ENCODE results near the gene NACA.

NACA gene

GRCh38 chr12:56687223-56688128 is 37.6 kb downstream of the NACA start:
- no peak for DNase-seq

GRCh38 chr12:56684745-56685359 is 40.2 kb downstream of the NACA start:
- no peak for DNase-seq

GRCh38 chr12:56682323-56682722 is 42.8 kb downstream of the NACA start:
- no peak for DNase-seq

- no peak for DNase-seq
Observed at GRCh38 chr12:56679883-56680575, 45.1 kb downstream of the NACA start.

GRCh38 chr12:56678852-56679251 is 46.2 kb downstream of the NACA start:
- no peak for DNase-seq

- no peak for DNase-seq
Observed at GRCh38 chr12:56677680-56678079, 47.4 kb downstream of the NACA start.

GRCh38 chr12:56676851-56677580 is 48.1 kb downstream of the NACA start:
- no peak for DNase-seq

GRCh38 chr12:56671608-56672007 is 53.5 kb downstream of the NACA start:
- DNase-seq = no peak

- DNase-seq = no peak
Observed at GRCh38 chr12:56670836-56671235, 54.3 kb downstream of the NACA start.

- no peak for DNase-seq
Observed at GRCh38 chr12:56668197-56668457, 57.0 kb downstream of the NACA start.

Data from cerebellar nuclear complex (tissue), 1 donor.